Body of pancreas (tissue), 4 donors: ENCODE measurements around the gene NDUFB4. TPM values are rescaled to one million over a fixed set of nuclear protein-coding genes. Genes with fewer than 3 reads are reported as not detected.

ENCODE experiments used
- ATAC-seq: fragments of 150-250 bp; one replicate; pipeline ENCODE4 v1.9.1; 2016
- DNase-seq, 4 donors: peaks; one replicate each; pipeline ENCODE4 v3.0.0-alpha.2; 2019
- H3K27ac ChIP-seq, 4 donors: fragments of 200-600 bp; sonication (generic); 1 replicate in 3 of 4; 2 replicates in 1 of 4; pipeline versions ENCODE4 v1.5.1 to v1.6.1; 2016 to 2019; ENCODE audit warnings: mild to moderate bottlenecking in 1 of 4, mixed read lengths in 1 of 4, moderate library complexity in 1 of 4
- H3K27me3 ChIP-seq, 2 donors: fragments of 200-600 bp; sonication (generic); one replicate each; pipeline ENCODE4 v1.6.0; 2016; ENCODE audit warnings: mild to moderate bottlenecking in 1 of 2
- H3K36me3 ChIP-seq, 2 donors: fragments of 200-600 bp; sonication (generic); replicated peaks in 1 of 2; 2 replicates each; pipeline ENCODE4 v1.5.1; 2016; ENCODE audit warnings: low read depth in 2 of 2; ENCODE audit not compliant: insufficient read depth in 1 of 2
- H3K4me1 ChIP-seq: fragments of 200-600 bp; sonication (generic); one replicate; pipeline ENCODE4 v1.6.0; 2016
- H3K4me3 ChIP-seq, 2 donors: fragments of 200-600 bp; sonication (generic); 1 replicate in 1 of 2; 2 replicates in 1 of 2; pipeline ENCODE4 v1.5.1; 2016 to 2019
- H3K9me3 ChIP-seq, 3 donors: fragments of 200-600 bp; sonication (generic); 1 replicate in 2 of 3; 2 replicates in 1 of 3; pipeline ENCODE4 v1.5.1; 2016
- CTCF ChIP-seq, 7 experiments: fragments of 450-650 bp in 4 of 7; fragments of 200-600 bp in 3 of 7; sonication (generic) in 3 of 7; IDR thresholded peaks; one replicate each; pipeline ENCODE4 v1.5.1; 2016 to 2019; ENCODE audit warnings: antibody characterized with exemption in 7 of 7
- POLR2A ChIP-seq, 3 donors: fragments of 450-650 bp; IDR thresholded peaks; one replicate each; pipeline ENCODE4 v1.6.1; 2016; ENCODE audit warnings: antibody characterized with exemption in 3 of 3, mild to moderate bottlenecking in 2 of 3
- WGBS, 2 donors: methylation state at CpG; one replicate each; pipeline ENCODE4 v1.1.5; 2017; 5-methylcytosine and 5-hydroxymethylcytosine counted together
- intact Hi-C: fragments of 100-400 bp; cut with DNase I; formaldehyde crosslinking; loops from one replicate; pipeline ENCODE4 v1.15.1; 2023
- total RNA-seq, 2 donors: library from RNA; depleted of rRNA; stranded (reverse); fragments of >200 nt; gene quantifications; one replicate each; pipeline ENCODE4 v1.1.0, GENCODE V29; 2016

Gene NDUFB4
- total RNA-seq, 2 donors from 2014 or later, result 15.8 to 60.7 TPM

DNA sequence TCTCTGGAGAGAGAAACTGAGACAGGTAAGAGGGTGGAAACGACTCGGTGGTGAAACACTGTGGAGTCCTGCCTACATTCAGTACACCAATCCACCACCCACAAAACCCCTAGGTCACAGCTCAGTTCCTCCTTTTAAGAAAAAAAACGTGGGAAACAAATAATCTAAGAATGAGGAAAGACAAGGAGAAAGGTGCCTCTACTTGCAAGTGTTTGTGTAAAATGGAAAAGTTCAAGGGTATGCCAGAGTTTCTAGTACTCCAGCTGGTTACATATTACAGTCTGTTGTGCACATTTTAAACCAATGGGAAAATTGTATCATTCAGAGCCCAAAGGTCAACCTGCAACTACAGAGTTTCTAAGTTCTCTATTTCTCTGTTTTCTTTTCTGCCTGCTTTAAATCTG, 53.7 kb downstream of the NDUFB4 start:
- intact Hi-C loops, result no loop called here
- no peaks in the 10 kb centered on the region for H3K36me3 ChIP-seq
- H3K4me3 ChIP-seq, result no peak overlapping the region
- 53 to 55% methylated on average over 3 of the region's 3 CpGs for WGBS, 2 donors
- H3K4me1 ChIP-seq, result peaks cover 14% of the 10 kb centered on the region
- H3K27me3 ChIP-seq, result no peaks in the 10 kb centered on the region
- DNase-seq (no peak), ATAC-seq (no peak)
- no peak for TF ChIP-seq CTCF (IDR thresholded peaks at IDR 0.05)
- TF ChIP-seq POLR2A (IDR thresholded peaks at IDR 0.05), result no peak
- H3K27ac ChIP-seq, result no peak overlapping the region
- H3K9me3 ChIP-seq, result no peaks in the 10 kb centered on the region

GRCh38 chr3:120650311-120650710, 54.2 kb downstream of the NDUFB4 start:
- no peak for ATAC-seq
- H3K36me3 ChIP-seq, result no peaks in the 10 kb centered on the region
- H3K4me1 ChIP-seq, result peaks cover 14% of the 10 kb centered on the region
- intact Hi-C loops, result no loop called here
- no peak overlapping the region for H3K4me3 ChIP-seq
- no peaks in the 10 kb centered on the region for H3K27me3 ChIP-seq
- H3K9me3 ChIP-seq, result no peaks in the 10 kb centered on the region
- 70 to 78% methylated on average over 2 of the region's 2 CpGs for WGBS, 2 donors
- no peak overlapping the region for H3K27ac ChIP-seq
- DNase-seq, result no peak
- TF ChIP-seq CTCF (IDR thresholded peaks at IDR 0.05) (no peak), POLR2A (IDR thresholded peaks at IDR 0.05) (no peak)

Other genes starting within 250 kb of the NDUFB4 start
- gene LRRC58, start 247.0 kb upstream of the NDUFB4 start, total RNA-seq, result 10 to 100 TPM; 20.2 to 21.8 TPM
- 10 to 100 TPM; 55.0 to 82.2 TPM for gene FSTL1, start 145.3 kb upstream of the NDUFB4 start, total RNA-seq
- 10 to 100 TPM; 14.2 to 14.3 TPM for gene HGD, start 85.9 kb downstream of the NDUFB4 start, total RNA-seq
- gene RABL3, start 146.2 kb downstream of the NDUFB4 start, total RNA-seq, result 1 to 10 TPM; 7.3 to 9.9 TPM
- 1 to 10 TPM; 3.6 to 5.9 TPM for gene GTF2E1, start 146.4 kb downstream of the NDUFB4 start, total RNA-seq